HT1080 (cell line): Measurements from ENCODE around the gene KIF18A. TPM values are rescaled to one million over a fixed set of nuclear protein-coding genes. Genes with fewer than 3 reads are reported as not detected.
"Not testable (repeated sequence)": the region's sequence is repeated elsewhere in the genome, so short reads cannot be mapped to it uniquely, and the experiment has no call there.

ENCODE experiments used
- DNase-seq: peaks from one replicate; pipeline ENCODE4 v3.0.0-alpha.2; 2015; ENCODE audit warnings: low read depth
- total RNA-seq: library from RNA; depleted of rRNA; stranded (reverse); fragments of >200 nt; shearing (Covaris generic); gene quantifications from 2 replicates; pipeline ENCODE4 v1.2.3, GENCODE V29; 2014

The KIF18A gene
- total RNA-seq, 1 experiment from 2014 or later, result 23.1 TPM

DNA sequence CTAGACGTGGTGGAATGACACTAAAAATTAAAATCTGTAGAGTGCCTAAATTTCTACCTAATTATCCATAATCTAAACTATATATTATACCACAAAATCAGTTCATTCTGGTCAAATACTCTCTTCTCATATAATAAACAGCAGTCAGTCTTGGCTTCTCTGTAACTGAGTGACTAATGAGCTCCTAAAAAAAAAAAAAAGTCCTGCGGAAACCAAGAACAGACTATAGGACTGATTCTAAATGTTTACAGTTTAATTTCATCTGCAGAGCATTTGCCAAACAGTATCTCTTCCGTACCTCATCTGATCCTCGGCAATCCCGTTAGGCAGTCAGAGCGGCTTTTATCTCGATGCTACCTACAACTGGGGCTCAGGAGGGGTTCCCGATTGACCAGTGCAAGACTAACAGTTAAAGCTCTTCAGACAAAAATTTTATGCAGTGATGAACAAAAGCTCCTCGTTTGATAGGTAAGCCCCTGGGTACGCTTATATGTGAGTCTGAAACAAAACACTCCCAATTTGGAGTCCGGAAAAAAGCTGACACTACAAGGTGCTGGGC is 686 bp downstream of the KIF18A start:
- no peak for DNase-seq

DNA sequence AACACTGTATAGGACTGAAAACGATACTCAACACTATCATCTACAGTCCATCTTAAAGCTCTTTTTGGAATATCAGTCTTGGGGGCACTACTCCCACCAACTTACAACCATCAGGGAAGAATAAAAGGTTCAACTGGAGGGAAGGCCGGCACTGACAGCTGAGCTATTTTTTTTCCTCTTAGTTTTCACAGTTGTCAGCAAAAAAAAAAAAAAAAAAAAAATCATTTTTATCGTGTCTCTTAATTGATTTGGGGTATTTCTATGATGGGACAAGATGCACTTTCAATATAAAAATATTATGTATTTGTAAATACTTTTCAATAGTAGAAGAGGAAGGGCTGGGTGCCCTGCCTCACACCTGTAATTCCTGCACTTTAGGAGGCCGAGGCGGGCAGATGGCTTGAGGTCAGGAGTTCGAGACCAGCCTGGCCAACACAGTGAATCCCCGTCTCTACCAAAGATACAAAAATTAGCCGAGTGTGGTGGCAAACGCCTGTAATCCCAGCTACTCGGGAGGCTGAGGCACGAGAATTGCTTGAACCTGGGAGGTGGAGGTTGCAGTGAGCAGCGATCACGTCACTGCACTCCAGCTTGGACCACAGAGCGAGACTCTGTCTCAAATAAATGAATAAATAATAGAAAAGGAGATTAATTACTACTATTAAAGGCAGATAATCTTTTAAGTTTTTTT is 1.5 kb downstream of the KIF18A start:
- DNase-seq, result no peak

DNA sequence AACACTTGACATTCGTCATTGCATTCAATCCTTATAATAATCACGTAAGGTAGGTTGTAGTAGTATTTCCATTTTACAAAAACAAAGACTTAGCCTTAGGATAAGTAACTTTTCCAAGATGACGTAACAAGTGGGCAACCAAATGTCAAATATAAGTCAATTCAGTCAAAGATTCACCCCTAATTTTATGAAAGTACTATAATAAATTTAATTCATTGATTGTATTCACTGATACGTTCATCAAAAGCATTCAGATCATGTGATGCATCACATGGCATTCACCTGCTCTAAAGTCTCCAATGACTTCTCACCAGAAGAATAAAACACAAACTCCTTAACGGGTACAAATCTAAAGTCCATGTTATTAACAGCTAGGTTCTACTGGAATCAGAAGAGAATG is 2.1 kb downstream of the KIF18A start:
- no peak for DNase-seq

DNA sequence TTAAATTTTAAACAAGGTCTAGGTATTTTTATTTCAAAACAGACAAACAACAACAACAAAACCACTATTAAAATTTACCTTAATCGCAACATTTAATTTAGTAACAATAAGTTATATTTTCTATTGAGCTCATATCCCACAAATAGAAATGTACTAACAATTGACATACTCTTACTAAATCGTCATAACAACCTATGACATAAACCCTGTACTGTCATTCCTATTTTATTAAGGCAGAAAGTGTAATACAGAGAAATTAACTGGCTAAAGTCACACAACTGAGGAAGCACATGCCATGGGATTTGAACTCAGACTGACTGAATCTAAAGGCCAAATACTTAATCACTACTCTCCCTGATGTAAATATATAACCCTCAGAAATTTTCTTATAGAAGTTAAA is 3.0 kb downstream of the KIF18A start:
- DNase-seq, result no peak

DNA sequence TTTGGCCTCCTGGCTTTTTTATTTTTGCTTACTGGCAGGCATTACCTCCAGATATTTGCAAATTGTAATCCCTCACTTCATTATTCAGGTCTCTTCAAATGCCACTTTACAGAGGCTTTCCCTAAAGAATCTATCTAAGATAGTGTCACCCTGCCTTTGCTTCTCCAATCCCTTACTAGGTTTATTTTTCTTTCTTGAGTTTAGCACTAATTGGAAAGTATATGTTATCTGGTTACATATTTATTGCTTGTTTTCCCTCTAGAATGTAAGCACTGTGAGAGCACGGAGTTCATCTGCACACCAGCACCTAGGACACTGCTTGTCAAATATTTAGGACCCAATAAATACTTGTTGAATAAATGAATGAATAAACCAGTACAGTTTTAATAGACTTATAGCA is 3.5 kb downstream of the KIF18A start:
- DNase-seq, result no peak

DNA sequence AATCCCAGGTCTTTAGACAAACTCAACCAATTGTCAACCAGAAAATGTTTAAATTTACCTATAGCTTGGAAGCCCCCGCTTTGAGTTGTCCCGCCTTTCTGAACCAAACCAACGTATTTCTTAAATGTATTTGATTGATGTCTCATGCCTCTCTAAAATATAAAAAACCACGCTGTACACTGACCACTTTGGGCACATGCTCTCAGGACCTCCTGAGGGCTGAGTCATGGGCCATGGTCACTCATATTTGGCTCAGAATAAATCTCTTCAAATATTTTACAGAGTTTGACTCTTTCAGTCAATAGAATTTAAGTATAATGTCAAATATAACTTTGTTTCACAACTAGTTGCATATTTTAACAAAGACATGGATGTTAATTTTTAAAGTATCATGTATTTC is 5.7 kb downstream of the KIF18A start:
- DNase-seq, result not testable (repeated sequence)

DNA sequence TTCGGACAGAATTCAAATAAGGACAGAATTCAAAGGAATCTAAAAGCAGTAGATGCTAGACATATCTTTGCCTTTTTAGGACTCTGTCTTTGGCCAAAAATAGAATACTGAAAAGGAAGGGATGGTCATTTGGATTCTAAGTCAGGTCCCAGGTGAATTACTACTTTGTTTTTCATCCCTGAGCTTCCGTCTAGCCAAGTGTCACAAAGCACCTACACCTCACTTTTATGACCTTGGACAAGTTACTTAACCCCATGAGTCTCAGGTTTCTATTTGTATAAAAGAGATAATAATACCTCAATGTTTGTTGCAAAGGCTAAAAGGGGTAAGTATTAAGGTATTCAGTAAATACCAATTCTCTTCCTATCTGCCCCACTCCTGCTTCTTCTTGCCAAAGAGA is 7.3 kb downstream of the KIF18A start:
- DNase-seq, result no peak

DNA sequence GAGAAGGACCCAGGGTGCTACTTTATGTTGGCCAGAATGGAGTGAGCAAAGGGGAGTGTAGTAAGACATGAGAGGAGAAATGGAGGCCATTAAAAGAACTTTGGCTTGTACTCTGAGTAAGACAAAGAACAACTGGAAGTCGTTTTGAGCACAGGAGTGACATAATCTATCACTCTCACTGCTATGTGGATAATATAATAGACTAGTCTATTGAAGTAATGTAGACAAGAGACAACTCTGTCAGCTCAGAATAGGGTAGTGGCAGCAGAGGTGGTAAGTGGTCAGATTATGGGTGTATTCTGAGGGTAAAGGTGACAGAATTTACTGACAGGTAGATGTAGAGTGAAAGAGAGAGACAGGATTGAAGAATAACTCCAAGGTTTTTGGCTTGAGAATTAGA is 8.2 kb downstream of the KIF18A start:
- DNase-seq, result no peak

DNA sequence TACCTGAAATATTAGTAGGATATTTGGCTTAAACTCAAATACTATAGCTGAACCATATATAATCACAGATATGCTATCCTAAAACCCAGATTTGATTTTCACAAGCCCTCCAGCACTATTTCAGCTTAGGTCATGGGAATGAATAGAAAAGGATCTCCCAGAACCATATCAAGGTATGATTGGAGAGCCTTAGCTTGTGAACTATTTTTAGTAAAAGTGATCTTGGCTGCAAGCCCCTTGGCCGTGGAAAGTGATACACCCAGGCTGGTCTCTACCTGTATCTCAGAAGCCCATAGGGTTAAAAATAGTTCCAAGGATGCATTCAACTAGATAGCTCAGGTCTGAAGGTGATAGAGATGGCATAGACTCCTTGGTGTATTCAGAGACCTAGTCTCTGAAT is 9.7 kb downstream of the KIF18A start:
- no peak for DNase-seq

DNA sequence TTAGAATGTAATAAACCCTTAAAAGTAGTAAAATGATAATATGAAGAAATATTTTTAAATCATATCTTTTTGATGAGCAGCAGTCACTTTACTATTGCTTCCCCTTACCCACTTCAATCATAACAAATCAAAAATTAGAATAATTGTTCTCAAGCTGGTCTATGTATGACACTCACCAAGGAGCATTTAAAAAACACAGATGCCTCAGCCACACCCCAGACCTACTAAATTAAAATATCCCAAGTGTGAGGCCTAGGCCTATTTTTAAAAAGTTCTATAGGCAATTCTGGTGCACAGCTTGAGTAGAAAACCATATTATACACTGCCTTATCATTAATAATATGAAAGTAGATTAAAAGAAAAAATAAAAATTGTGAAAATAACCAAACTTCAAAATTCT is 15.2 kb downstream of the KIF18A start:
- no peak for DNase-seq

DNA sequence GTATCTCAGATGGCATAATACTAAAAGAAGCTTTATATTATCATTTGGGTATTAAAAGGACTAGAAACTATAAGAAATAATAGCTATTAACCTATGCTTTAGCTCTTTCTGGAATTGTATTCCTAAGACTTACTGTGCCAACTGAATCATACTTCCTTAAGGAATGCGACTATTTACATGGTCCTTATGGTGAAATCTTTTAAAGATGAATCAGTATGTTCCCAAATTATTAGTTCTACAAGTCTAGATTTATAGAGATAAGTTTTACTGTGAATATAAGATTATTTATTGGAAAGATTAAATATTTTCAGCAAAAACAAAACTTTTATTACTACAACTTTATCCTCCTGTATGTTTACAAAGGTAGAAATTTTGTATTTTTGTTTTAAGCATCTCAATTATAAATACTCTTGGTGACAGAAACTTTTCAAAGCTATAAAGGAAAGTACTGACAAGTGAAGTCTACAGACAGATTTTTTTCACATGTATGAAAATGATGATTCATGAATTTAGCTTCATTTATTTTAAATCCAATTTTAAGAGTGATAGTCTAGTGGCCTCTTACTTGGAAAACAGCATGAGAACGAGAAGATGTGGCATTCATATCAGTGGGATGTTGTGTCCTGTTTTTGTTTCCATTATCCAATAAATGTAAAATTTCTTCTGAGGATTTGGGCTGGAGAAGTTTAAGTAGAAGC is 17.8 kb downstream of the KIF18A start:
- DNase-seq, result no peak

DNA sequence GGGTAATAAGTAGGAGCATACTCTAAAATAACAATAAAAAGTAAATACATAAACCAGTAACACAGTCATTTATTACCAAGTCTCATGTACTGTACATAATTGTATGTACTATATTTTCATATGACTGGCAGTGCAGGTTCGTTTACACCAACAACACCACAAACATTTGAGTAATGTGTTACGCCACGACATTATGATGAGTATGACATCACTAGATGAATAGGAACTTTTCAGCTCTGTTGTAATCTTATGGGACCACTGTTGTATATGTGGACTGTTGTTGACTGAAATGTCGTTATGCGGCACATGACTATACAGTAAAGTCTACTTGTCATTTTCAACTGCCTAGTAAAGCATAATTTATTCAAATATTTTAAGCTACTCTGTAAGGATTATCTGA is 18.6 kb downstream of the KIF18A start:
- DNase-seq, result no peak

DNA sequence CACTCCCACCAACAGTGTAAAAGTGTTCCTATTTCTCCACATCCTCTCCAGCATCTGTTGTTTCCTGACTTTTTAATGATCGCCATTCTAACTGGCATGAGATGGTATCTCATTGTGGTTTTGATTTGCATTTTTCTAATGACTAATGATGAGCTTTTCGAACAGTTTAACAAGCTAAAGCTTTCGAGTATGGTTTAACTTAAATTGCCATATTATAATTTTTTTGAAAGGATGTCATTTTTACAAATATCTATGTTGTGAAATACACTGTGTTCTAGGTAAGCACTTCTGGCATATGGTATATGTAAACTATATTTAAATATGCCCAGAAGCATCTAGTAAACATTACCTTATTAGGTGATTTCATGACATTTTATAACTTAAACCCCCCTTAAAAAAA is 20.3 kb downstream of the KIF18A start:
- DNase-seq, result not testable (repeated sequence)

DNA sequence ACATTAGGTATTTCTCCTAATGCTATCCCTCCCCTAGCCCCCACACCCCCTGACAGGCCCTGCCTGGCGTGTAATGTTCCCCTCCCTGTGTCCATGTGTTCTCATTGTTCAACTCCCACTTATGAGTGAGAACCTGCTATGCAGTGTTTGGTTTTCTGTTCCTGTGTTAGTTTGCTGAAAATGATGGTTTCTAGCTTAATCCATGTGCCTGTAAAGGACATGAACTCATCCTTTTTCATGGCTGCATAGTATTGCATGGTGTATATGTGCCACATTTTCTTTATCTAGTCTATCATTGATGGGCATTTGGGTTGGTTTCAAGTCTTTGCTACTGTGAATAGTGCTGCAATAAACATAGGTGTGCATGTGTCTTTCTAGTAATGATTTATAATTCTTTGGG is 20.8 kb downstream of the KIF18A start:
- DNase-seq, result not testable (repeated sequence)

DNA sequence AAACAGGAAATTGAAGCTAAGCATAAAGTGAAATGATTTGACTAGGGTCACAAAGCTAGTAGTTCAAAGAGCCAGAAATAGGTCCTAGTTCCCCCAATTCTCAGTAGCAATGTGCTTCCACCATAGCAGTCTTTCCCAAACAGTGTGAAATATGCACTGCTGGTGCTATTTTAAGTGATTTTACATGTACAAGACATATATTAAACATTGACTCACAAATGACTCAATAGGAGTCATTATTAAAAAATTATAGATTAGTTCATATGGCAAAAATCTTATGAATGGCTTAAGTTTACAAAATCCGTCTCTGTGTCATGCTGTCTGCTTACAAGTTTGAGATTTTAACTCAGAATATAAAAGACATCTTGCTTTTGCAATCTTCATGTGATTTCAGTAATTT is 21.4 kb downstream of the KIF18A start:
- peak; percentile 26 for DNase-seq

DNA sequence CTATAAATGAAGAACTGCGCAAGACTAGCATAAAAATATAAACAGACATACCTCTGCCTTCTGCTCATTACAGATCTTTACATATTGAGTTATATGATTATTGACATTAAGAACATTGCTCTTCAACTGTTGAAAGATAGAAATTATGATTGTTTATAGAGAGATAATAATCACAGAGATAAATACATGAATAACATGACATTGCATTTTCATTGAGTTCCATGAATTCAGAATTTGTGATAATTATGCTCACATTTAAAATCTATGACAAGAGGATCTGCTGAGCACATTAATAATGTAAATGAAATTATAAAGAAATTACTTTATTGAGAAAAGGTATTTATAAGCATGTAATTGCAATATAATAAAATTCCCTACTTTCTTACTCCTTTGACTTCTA is 24.8 kb downstream of the KIF18A start:
- DNase-seq, result no peak

DNA sequence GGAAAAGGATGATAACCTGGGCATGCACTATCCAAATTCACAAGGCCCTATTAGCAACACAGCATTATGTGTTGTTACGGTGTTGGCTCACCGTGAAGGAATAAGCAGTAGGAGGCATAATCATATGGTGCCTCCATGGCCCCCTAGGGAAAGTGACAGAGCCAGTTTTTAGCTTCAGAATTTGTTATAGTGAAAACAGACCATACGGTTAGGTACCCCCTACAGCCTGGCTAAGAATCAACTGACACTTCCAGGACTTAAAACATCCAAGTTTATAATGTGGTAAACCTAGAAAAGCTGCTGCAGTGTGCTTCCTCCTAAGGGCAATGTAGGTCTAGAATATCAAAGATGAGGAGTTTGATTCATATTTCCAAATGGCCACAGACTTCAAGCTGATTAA is 30.4 kb downstream of the KIF18A start:
- no peak for DNase-seq

DNA sequence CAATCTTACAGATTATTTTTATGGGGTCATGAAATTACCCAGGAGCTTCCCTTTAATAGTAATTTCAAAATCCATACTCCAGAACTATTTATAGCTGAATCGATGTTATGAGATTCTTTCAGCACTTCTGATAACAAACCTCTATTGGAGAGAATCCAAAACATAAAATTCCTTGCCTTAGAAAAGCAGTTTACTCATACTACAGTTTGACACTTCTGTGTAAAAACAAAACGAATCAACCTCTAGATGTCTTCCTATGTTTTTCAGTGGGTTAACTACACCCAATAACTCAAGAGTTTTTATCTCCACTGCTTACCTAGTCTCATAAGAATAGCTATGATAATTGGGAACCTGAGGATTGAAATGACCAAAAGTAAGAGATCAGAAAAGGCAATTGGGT is 35.6 kb downstream of the KIF18A start:
- DNase-seq, result no peak

DNA sequence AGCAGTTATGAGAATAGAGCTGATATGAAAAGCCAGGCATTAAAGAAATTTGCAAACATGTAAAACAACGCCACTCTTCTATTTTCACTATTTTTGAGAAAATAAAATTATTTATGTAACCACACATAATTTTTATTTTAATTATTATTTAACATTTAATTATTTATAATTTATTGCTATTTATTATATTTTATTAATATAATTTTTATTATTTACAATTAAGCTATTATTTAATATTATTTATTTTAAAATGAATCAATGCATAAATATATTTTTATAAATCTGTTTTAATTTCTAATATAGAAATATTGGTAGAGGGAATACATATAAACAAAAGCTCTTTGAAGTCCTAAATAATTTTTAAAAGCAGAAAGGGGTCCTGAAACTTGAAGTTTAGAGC is 36.7 kb downstream of the KIF18A start:
- no peak for DNase-seq

DNA sequence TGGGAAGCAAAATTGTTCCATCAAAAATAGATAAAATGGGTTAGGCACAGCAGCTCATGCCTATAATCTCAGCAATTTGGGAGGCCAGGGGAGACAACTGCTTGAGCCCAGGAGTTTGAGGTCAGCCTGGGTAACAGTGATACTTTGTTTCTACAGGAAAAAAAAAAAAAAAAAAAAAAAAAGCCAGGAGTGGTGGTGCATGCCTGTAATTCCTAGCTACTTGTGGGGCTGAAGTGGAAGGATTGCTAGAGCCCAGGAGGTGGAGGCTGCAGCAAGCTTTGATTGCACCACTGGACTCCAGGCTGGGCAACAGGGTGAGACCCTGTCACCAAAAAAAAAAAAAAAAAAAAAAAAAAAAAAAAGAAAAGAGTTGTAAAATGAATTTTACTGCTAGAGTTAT is 49.6 kb downstream of the KIF18A start:
- DNase-seq, result peak; percentile 33

DNA sequence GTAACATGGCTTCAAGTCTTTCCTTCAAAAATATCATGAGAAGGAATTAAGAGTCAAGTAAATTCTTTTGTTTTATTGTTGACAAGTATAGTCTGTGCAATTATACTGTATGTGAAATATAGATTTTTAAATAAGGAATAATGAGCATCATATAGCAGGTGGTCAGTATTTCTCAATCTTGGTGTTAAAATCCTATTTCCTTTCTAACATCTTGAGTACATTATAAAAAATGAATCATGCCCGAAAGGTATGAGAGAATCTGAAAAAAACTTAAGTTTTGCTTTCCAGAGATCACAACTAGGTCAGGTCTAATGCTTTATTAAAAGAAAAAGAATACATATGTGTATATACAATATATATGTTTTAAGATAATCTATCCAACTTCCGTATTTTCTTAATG is 53.1 kb downstream of the KIF18A start:
- no peak for DNase-seq

DNA sequence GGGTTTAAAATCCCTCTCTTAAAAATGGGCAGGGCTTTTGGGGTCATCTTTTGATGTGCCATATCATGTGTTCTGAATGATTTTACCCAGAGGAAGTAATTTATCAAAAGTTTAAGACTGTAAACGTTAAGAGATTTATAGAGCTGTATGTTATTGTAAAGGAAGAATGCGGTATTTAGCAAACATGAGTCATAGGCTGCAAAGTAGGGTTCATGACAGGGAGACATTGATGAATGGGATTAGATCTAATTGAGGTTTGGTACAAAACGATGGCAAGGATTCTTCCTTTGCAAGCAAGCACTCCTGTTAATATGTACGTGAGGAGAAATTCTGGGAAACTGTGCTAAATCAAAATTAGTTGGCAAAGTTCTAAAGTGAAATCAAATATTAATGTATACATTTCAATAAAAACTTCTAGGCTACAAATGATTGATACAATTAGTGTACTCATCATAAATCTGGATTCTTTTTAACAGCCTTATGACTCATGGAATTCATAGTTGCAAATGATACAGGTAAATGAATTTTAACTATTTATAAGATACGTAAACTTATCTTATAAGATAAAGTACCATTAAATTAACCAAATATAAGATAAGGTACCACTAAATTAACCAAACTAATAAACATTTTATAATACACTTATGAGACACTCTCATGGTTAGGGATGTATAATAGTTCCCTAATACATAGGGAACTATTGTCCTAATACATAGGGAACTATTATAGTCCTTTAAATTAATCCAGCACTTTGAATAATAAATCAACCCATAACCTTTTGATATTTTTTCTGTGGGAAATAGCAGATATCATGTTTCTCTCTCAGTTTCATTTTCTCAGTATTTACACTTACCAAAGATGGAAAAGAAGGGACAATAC is 58.4 kb downstream of the KIF18A start:
- DNase-seq, result peak; percentile 65
